GM18870 (cell line): ENCODE measurements around the gene TAF4.

Experiments
- ATAC-seq: cut with Tn5 transposase; IDR thresholded peaks from one replicate; pipeline ENCODE4 v1.9.1; 2021; ENCODE audit warnings: moderate library complexity; ENCODE audit not compliant: unreplicated experiment

TAF4 gene

DNA sequence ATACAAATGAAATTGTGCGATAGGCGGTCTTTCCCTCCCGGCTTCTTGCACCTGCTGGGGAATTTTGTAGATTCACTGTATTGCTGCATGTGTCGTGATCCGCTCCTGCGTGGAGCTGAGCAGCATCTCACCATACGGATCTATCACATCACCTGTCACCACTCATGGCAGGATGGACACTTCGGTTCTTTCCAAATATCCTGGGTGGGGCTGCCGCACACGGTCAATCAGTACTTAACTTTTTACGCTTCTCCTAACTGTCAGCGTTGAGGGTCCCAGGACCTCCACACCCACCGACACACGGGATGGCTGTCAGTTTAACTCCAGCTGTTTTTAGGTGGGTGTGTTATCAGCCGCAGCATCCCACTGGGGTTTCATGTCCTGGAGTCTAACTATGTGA lies 19.2 kb downstream of the TAF4 start:
- ATAC-seq = no peak

GRCh38 chr20:62045529-62046285 lies 20.0 kb downstream of the TAF4 start:
- ATAC-seq = no peak

GRCh38 chr20:62045118-62045517 lies 20.6 kb downstream of the TAF4 start:
- no peak for ATAC-seq

DNA sequence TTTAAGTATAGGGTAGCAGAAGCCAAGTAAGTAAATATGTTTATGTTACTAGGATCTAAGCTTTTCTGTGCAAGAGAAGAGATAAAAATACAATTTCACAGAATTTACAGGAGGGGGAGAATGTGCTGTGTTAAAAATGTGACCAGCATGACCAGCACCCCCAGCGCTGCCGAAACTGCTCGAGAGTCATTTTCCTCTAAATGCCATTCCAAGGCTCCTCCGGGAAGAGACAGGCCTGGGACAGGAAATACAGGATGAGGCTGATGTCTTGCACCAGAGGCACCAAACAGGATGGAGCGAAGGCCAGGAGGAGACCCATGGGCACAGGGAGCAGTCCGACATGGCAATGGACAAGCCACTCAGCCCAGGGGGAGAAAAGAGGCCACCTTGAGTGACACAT lies 21.1 kb downstream of the TAF4 start:
- no peak for ATAC-seq

GRCh38 chr20:62043131-62043914 lies 22.4 kb downstream of the TAF4 start:
- ATAC-seq = no peak

- no peak for ATAC-seq
Observed at GRCh38 chr20:62042025-62042820, 23.5 kb downstream of the TAF4 start.

DNA sequence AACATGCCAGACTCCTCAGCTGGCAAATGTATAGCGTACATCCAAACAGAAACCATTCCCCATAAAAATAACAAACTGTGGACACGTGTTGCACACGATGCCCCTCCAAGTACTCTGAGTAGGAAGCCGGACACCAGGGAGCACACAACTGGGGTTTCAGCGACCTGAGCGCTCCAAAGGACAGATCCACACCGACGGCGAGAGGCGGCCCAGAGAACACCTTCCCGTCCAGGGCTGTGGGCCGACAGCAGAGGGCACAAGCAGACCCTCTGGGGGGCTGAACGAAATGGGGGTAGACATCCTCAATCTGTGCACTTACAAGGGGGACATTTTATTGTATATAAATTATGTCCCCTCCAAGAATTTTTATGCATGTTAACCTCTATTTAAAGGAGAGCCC lies 24.7 kb downstream of the TAF4 start:
- ATAC-seq = no peak

- ATAC-seq = no peak
Observed at GRCh38 chr20:62040381-62040922, 25.2 kb downstream of the TAF4 start.

DNA sequence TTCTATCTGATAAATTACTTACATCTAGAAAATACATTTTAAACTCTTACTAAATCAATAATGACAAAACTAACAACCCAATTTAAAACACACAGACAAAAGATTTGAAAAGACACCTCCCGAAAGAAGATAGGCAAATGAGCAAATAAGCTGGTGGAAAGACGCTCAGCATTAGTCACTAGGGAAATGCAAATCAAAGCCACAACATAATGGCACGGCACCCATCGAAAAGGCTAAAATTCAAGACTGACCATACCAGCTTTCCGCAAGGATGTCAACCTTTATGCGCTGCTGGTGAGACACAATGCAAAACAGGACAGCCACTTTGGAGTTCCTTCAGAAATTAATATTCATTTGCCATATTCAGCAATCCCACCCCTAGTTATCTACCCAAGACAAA lies 25.9 kb downstream of the TAF4 start:
- ATAC-seq = no peak

GRCh38 chr20:62032609-62033368 lies 32.9 kb downstream of the TAF4 start:
- ATAC-seq = no peak

- no peak for ATAC-seq
Observed at GRCh38 chr20:62031462-62032092, 34.1 kb downstream of the TAF4 start.

- ATAC-seq = no peak
Observed at GRCh38 chr20:62030834-62031434, 34.7 kb downstream of the TAF4 start.

DNA sequence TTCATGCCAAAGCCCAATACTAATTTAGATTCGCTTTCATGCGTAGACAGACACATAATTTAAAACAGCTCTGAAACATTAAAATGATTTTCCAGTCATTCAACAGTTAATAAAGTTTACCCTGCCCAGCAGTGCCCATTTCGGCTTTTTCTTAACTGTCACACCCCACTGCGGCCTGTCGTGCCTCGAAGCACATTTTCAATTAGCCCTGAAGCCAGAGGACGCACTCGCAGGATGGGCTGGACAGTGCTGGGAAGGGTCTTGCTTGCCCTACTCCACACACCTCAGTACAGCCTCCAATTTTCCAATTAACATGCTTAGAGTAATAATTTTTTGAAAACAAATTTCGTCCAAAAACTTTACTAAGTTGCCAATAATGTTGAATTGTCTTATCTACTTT lies 35.3 kb downstream of the TAF4 start:
- ATAC-seq = no peak

DNA sequence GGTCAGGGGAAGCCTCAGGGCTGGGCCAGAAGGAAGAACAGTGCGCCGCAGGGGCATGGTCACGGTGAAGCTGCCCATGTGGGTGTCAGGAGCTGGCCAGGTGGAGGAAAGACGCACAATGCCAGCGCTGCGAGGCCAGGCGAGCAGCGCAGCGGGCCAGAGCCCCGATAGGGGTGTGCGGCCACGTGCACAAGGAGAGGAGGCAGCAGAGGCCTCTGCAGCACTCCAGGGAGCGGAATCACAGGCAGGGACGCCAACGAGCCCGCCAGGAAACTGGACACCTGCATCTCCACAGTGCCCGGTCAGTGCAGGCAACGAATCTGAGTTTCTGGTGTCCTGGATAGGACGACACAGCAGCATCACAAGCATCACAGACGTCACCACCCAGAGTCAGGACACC lies 35.7 kb downstream of the TAF4 start:
- ATAC-seq = no peak

GRCh38 chr20:62029296-62029695 lies 36.4 kb downstream of the TAF4 start:
- no peak for ATAC-seq

DNA sequence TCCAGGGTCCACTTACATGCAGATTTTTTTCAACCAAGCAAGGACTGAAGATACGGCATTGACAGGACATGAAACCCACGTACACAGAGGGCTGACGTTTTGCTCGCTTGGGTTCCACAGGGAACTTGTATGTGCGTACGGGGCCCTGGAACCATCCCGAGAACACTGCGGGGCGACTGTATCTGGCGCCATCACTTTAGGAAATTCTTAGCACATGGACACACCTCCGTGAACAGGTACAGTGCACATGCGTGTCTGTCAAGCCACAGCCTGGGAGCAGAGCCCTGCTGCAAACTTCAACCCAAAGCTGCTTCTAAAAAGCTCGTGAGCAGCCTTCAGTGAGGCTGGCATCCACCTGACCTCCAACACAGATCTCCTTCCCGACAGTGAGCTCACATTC lies 37.3 kb downstream of the TAF4 start:
- no peak for ATAC-seq

GRCh38 chr20:62027698-62028321 lies 37.9 kb downstream of the TAF4 start:
- no peak for ATAC-seq

GRCh38 chr20:62027116-62027515 lies 38.6 kb downstream of the TAF4 start:
- ATAC-seq = no peak

DNA sequence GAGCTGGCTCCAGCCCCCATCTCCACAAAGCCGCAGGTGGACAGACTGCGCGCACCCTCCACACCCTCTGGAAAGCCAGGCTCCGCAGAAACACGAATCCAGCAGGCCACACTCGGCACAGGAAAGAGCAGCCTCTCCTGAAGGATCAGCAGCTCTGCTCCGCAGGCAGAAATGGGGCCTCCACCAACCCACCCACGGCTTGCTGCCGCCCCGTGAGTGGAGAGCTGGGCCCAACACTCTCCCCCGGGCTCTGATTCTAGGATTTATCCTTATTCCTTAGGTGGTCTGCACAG lies 39.2 kb downstream of the TAF4 start:
- no peak for ATAC-seq
